ENCODE results near the gene MYLK4.

The MYLK4 gene

GRCh38 chr6:2750832-2751231, at the start of gene MYLK4:
Gene MYLK4 (minus strand): TSS chr6:2750922. CDS start chr6:2749294, 1,628 bp downstream.
- no peak for DNase-seq

- DNase-seq, result peak; percentile 49
These were observed 49.3 kb upstream of the MYLK4 start for GRCh38 chr6:2799936-2800527.

- DNase-seq, result peak; percentile 36
These were observed 47.9 kb upstream of the MYLK4 start for GRCh38 chr6:2798586-2799134.

- no peak for DNase-seq
These were observed 46.9 kb upstream of the MYLK4 start for GRCh38 chr6:2797564-2798031.

- DNase-seq, result no peak
These were observed 46.1 kb upstream of the MYLK4 start for GRCh38 chr6:2796861-2797260.

GRCh38 chr6:2795956-2796355, 45.2 kb upstream of the MYLK4 start:
- DNase-seq, result no peak

GRCh38 chr6:2795162-2795561, 44.4 kb upstream of the MYLK4 start:
- DNase-seq, result no peak

GRCh38 chr6:2794171-2794730, 43.5 kb upstream of the MYLK4 start:
- DNase-seq, result no peak

GRCh38 chr6:2793534-2794151, 42.9 kb upstream of the MYLK4 start:
- DNase-seq, result no peak

GRCh38 chr6:2792330-2793110, 41.8 kb upstream of the MYLK4 start:
- no peak for DNase-seq

- no peak for DNase-seq
These were observed 40.8 kb upstream of the MYLK4 start for GRCh38 chr6:2791450-2791974.

GRCh38 chr6:2790588-2791449, 40.1 kb upstream of the MYLK4 start:
- DNase-seq, result peak; percentile 77

- no peak for DNase-seq
These were observed 35.5 kb upstream of the MYLK4 start for GRCh38 chr6:2786269-2786668.

- DNase-seq, result no peak
These were observed 34.2 kb upstream of the MYLK4 start for GRCh38 chr6:2784930-2785329.

GRCh38 chr6:2784061-2784460, 33.3 kb upstream of the MYLK4 start:
- DNase-seq, result no peak

GRCh38 chr6:2783188-2783963, 32.7 kb upstream of the MYLK4 start:
- DNase-seq, result peak; percentile 83

GRCh38 chr6:2782825-2783187, 32.1 kb upstream of the MYLK4 start:
- peak; percentile 83 for DNase-seq

GRCh38 chr6:2782356-2782708, 31.6 kb upstream of the MYLK4 start:
- DNase-seq, result no peak

- no peak for DNase-seq
These were observed 31.1 kb upstream of the MYLK4 start for GRCh38 chr6:2781685-2782355.

GRCh38 chr6:2780102-2780737, 29.5 kb upstream of the MYLK4 start:
- DNase-seq, result no peak

All from NCI-H82 (cell line).